WTC11 (cell line): ENCODE measurements around the gene BANK1. TPM values are rescaled to one million over a fixed set of nuclear protein-coding genes. Genes with fewer than 3 reads are reported as not detected.

Experiments used
- ATAC-seq: fragments of 200-7000 bp; cut with Tn5 transposase; 2 replicates; pipeline ENCODE4 v1.10.0; 2021; ENCODE audit warnings: mild to moderate bottlenecking, moderate library complexity
- CTCF ChIA-PET: fragments of 300-600 bp; sonication (Branson Sonifier 250); formaldehyde crosslinking; loops from one replicate; lab custom pipeline; 2021; ENCODE audit warnings: antibody characterized with exemption; lab: Charles Lee
- POLR2A ChIA-PET: fragments of 350-600 bp; sonication (Branson Sonifier 250); formaldehyde crosslinking; loops from one replicate; lab custom pipeline; 2021; ENCODE audit warnings: antibody characterized with exemption; lab: Charles Lee
- DNase-seq: peaks from one replicate; pipeline ENCODE4 v3.0.0; 2021; ENCODE audit warnings: low spot score
- H3K27ac Mint-ChIP-seq: 2 replicates; pipeline ENCODE4 v1.8.0; 2021; ENCODE audit warnings: mixed read lengths
- H3K27me3 Mint-ChIP-seq: 2 replicates; pipeline ENCODE4 v1.8.0; 2021; ENCODE audit warnings: low read depth, mild to moderate bottlenecking, moderate library complexity, mixed read lengths
- H3K36me3 Mint-ChIP-seq: 2 replicates; pipeline ENCODE4 v1.8.0; 2021; ENCODE audit warnings: mixed read lengths
- H3K4me1 Mint-ChIP-seq: 2 replicates; pipeline ENCODE4 v1.8.0; 2022; ENCODE audit warnings: mixed read lengths
- H3K4me3 Mint-ChIP-seq: 2 replicates; pipeline ENCODE4 v1.8.0; 2021; ENCODE audit warnings: mild to moderate bottlenecking, moderate library complexity, mixed read lengths
- H3K9me3 Mint-ChIP-seq: 2 replicates; pipeline ENCODE4 v1.8.0; 2021; ENCODE audit warnings: mixed read lengths
- AR ChIP-seq: fragments of 250-450 bp; sonication (Bioruptor Pico); IDR thresholded peaks from 2 replicates; pipeline ENCODE4 v1.9.0; 2021; ENCODE audit warnings: mild to moderate bottlenecking
- ATF1 ChIP-seq: sonication (generic); formaldehyde crosslinking; IDR thresholded peaks from 2 replicates; pipeline ENCODE4 v1.8.1; 2023; ENCODE audit warnings: mild to moderate bottlenecking, moderate library complexity, missing genetic modification reagents
- CREB1 ChIP-seq: sonication (generic); formaldehyde crosslinking; IDR thresholded peaks from 2 replicates; pipeline ENCODE4 v1.8.0; 2023; ENCODE audit warnings: mild to moderate bottlenecking, missing genetic modification reagents
- ESRRA ChIP-seq: sonication (generic); formaldehyde crosslinking; IDR thresholded peaks from 2 replicates; pipeline ENCODE4 v1.8.1; 2022; ENCODE audit warnings: mild to moderate bottlenecking, missing genetic modification reagents, borderline replicate concordance
- FOXP1 ChIP-seq: sonication (generic); formaldehyde crosslinking; IDR thresholded peaks from 2 replicates; pipeline ENCODE4 v1.8.0; 2022; ENCODE audit warnings: missing genetic modification reagents, mild to moderate bottlenecking, moderate library complexity, borderline replicate concordance
- GTF2I ChIP-seq: fragments of 250-450 bp; sonication (Bioruptor Pico); conservative IDR thresholded peaks from 2 replicates; pipeline ENCODE4 v1.4.0; 2021; ENCODE audit warnings: mild to moderate bottlenecking
- HMGXB4 ChIP-seq: sonication (generic); formaldehyde crosslinking; IDR thresholded peaks from 2 replicates; pipeline ENCODE4 v1.8.1; 2023; ENCODE audit warnings: mild to moderate bottlenecking, moderate library complexity, missing genetic modification reagents
- MLX ChIP-seq: sonication (generic); formaldehyde crosslinking; IDR thresholded peaks from 2 replicates; pipeline ENCODE4 v1.8.1; 2023; ENCODE audit warnings: mild to moderate bottlenecking, missing genetic modification reagents, moderate library complexity
- NFE2L1 ChIP-seq: sonication (generic); formaldehyde crosslinking; IDR thresholded peaks from 2 replicates; pipeline ENCODE4 v1.8.1; 2023; ENCODE audit warnings: missing genetic modification reagents
- NR1H2 ChIP-seq: sonication (generic); formaldehyde crosslinking; IDR thresholded peaks from 2 replicates; pipeline ENCODE4 v1.9.0; 2021; ENCODE audit warnings: mild to moderate bottlenecking, moderate library complexity, missing genetic modification reagents
- PRDM15 ChIP-seq: sonication (generic); formaldehyde crosslinking; IDR thresholded peaks from 2 replicates; pipeline ENCODE4 v1.8.0; 2022; ENCODE audit warnings: missing genetic modification reagents
- RELA ChIP-seq: sonication (generic); formaldehyde crosslinking; IDR thresholded peaks from 2 replicates; pipeline ENCODE4 v1.8.1; 2022; ENCODE audit warnings: missing genetic modification reagents, mild to moderate bottlenecking, borderline replicate concordance
- SP1 ChIP-seq: sonication (generic); formaldehyde crosslinking; conservative IDR thresholded peaks from 2 replicates; pipeline ENCODE4 v1.8.1; 2022; ENCODE audit warnings: missing genetic modification reagents
- TCF7 ChIP-seq: sonication (generic); formaldehyde crosslinking; IDR thresholded peaks from 2 replicates; pipeline ENCODE4 v1.8.0; 2022; ENCODE audit warnings: mild to moderate bottlenecking, low read depth, missing genetic modification reagents, moderate library complexity
- ZNF121 ChIP-seq: sonication (generic); formaldehyde crosslinking; IDR thresholded peaks from 2 replicates; pipeline ENCODE4 v1.8.0; 2023; ENCODE audit warnings: missing genetic modification reagents
- ZNF138 ChIP-seq: sonication (generic); formaldehyde crosslinking; conservative IDR thresholded peaks from 2 replicates; pipeline ENCODE4 v1.8.1; 2022; ENCODE audit warnings: mild to moderate bottlenecking, moderate library complexity, missing genetic modification reagents
- total RNA-seq: library from RNA; stranded (reverse); gene quantifications from 3 replicates; pipeline ENCODE4 v1.2.3, GENCODE V29; 2021
- TF ChIP-seq, protein P1 (sequence below): sonication (generic); formaldehyde crosslinking; IDR thresholded peaks from 2 replicates; pipeline ENCODE4 v1.8.0; 2023; ENCODE audit warnings: missing genetic modification reagents, mild to moderate bottlenecking, borderline replicate concordance
- TF ChIP-seq, protein P2 (sequence below): fragments of 250-450 bp; sonication (Bioruptor Pico); IDR thresholded peaks from 2 replicates; pipeline ENCODE4 v1.8.0; 2021; ENCODE audit warnings: mild to moderate bottlenecking
- TF ChIP-seq, protein P3 (sequence below): sonication (generic); formaldehyde crosslinking; IDR thresholded peaks from 2 replicates; pipeline ENCODE4 v1.8.1; 2022; ENCODE audit warnings: mild to moderate bottlenecking, moderate library complexity, missing genetic modification reagents

Gene BANK1
- total RNA-seq, 1 experiment from 2014 or later: 0.68 TPM

GRCh38 chr4:101787701-101788316, 2.7 kb upstream of the BANK1 start (continued):
- TF ChIP-seq, protein P1, sequence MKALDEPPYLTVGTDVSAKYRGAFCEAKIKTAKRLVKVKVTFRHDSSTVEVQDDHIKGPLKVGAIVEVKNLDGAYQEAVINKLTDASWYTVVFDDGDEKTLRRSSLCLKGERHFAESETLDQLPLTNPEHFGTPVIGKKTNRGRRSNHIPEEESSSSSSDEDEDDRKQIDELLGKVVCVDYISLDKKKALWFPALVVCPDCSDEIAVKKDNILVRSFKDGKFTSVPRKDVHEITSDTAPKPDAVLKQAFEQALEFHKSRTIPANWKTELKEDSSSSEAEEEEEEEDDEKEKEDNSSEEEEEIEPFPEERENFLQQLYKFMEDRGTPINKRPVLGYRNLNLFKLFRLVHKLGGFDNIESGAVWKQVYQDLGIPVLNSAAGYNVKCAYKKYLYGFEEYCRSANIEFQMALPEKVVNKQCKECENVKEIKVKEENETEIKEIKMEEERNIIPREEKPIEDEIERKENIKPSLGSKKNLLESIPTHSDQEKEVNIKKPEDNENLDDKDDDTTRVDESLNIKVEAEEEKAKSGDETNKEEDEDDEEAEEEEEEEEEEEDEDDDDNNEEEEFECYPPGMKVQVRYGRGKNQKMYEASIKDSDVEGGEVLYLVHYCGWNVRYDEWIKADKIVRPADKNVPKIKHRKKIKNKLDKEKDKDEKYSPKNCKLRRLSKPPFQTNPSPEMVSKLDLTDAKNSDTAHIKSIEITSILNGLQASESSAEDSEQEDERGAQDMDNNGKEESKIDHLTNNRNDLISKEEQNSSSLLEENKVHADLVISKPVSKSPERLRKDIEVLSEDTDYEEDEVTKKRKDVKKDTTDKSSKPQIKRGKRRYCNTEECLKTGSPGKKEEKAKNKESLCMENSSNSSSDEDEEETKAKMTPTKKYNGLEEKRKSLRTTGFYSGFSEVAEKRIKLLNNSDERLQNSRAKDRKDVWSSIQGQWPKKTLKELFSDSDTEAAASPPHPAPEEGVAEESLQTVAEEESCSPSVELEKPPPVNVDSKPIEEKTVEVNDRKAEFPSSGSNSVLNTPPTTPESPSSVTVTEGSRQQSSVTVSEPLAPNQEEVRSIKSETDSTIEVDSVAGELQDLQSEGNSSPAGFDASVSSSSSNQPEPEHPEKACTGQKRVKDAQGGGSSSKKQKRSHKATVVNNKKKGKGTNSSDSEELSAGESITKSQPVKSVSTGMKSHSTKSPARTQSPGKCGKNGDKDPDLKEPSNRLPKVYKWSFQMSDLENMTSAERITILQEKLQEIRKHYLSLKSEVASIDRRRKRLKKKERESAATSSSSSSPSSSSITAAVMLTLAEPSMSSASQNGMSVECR (CRISPR knock-in tag): no peak
- TF ChIP-seq CREB1 (CRISPR knock-in tag) (no peak), TCF7 (no peak), SP1 (CRISPR knock-in tag) (no peak), HMGXB4 (CRISPR knock-in tag) (no peak), FOXP1 (CRISPR knock-in tag) (no peak), MLX (no peak), ZNF121 (CRISPR knock-in tag) (no peak), ATF1 (CRISPR knock-in tag) (no peak)

DNA sequence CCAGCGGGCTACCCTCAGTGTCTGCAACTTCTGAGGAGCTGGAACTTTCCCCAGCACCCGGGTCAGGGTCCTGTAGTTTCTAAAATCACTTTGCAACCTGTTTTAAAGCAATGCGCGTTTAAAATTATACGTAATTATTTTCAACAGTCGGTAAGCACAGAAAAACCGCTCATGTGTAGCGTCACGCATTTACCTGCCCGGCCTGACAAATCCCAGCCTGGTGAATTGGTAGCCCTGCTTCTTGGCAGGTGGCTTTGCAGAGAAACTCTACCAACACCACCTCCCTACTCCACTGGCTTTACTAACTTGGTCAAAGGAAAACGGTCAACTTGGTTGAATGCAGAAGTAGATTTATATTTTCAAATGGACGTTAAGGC, 640 bp downstream of the BANK1 start:
- Mint-ChIP-seq H3K9me3 (peaks cover 7% of the 10 kb centered on the region), H3K36me3 (peaks cover 8% of the 10 kb centered on the region), H3K27ac (no peak overlapping the region), H3K4me1 (peaks cover 19% of the 10 kb centered on the region), H3K4me3 (peak overlapping the region; percentile 69), H3K27me3 (peaks cover 3% of the 10 kb centered on the region; the same call in 1 of the 2 replicates)
- POLR2A ChIA-PET: no interaction called here
- CTCF ChIA-PET: no interaction called here
- ATAC-seq: peak; percentile 36
- DNase-seq: peak; percentile 28
- TF ChIP-seq NFE2L1 (CRISPR knock-in tag): no peak
- TF ChIP-seq ZNF138: no peak
- no peak for TF ChIP-seq RELA
- TF ChIP-seq ESRRA (CRISPR knock-in tag): no peak
- TF ChIP-seq AR (CRISPR knock-in tag): no peak
- TF ChIP-seq NR1H2 (CRISPR knock-in tag): no peak
- no peak for TF ChIP-seq PRDM15 (CRISPR knock-in tag)
- TF ChIP-seq, protein P2, sequence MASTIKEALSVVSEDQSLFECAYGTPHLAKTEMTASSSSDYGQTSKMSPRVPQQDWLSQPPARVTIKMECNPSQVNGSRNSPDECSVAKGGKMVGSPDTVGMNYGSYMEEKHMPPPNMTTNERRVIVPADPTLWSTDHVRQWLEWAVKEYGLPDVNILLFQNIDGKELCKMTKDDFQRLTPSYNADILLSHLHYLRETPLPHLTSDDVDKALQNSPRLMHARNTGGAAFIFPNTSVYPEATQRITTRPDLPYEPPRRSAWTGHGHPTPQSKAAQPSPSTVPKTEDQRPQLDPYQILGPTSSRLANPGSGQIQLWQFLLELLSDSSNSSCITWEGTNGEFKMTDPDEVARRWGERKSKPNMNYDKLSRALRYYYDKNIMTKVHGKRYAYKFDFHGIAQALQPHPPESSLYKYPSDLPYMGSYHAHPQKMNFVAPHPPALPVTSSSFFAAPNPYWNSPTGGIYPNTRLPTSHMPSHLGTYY (CRISPR knock-in tag): no peak
- TF ChIP-seq, protein P3, sequence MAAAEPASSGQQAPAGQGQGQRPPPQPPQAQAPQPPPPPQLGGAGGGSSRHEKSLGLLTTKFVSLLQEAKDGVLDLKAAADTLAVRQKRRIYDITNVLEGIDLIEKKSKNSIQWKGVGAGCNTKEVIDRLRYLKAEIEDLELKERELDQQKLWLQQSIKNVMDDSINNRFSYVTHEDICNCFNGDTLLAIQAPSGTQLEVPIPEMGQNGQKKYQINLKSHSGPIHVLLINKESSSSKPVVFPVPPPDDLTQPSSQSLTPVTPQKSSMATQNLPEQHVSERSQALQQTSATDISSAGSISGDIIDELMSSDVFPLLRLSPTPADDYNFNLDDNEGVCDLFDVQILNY: no peak
- TF ChIP-seq CREB1 (CRISPR knock-in tag): no peak
- TF ChIP-seq GTF2I: no peak
